Glutamatergic neuron (in vitro differentiated cells): ENCODE results near the gene FABP2. TPM values are rescaled to one million over a fixed set of nuclear protein-coding genes. Genes with fewer than 3 reads are reported as not detected.

ENCODE experiments used
- DNase-seq: peaks from one replicate; pipeline ENCODE4 v3.0.0; 2022
- H3K27ac Mint-ChIP-seq: one replicate; pipeline ENCODE4 v1.8.0; 2020; ENCODE audit warnings: mild to moderate bottlenecking, mixed read lengths, inconsistent platforms; ENCODE audit not compliant: unreplicated experiment
- H3K27me3 Mint-ChIP-seq: one replicate; pipeline ENCODE4 v1.8.0; 2020; ENCODE audit warnings: mild to moderate bottlenecking, moderate library complexity, mixed read lengths, inconsistent platforms; ENCODE audit not compliant: unreplicated experiment
- H3K36me3 Mint-ChIP-seq: one replicate; pipeline ENCODE4 v1.8.0; 2020; ENCODE audit warnings: mild to moderate bottlenecking, mixed read lengths, inconsistent platforms; ENCODE audit not compliant: unreplicated experiment
- H3K4me1 Mint-ChIP-seq: one replicate; pipeline ENCODE4 v1.8.0; 2020; ENCODE audit warnings: mild to moderate bottlenecking, low read depth, mixed read lengths, inconsistent platforms; ENCODE audit not compliant: unreplicated experiment
- H3K4me3 Mint-ChIP-seq: one replicate; pipeline ENCODE4 v1.8.0; 2020; ENCODE audit warnings: mild to moderate bottlenecking, mixed read lengths, inconsistent platforms; ENCODE audit not compliant: unreplicated experiment
- H3K9me3 Mint-ChIP-seq: one replicate; pipeline ENCODE4 v1.8.0; 2020; ENCODE audit warnings: mild to moderate bottlenecking, moderate library complexity, mixed read lengths, inconsistent platforms; ENCODE audit not compliant: unreplicated experiment
- total RNA-seq: library from RNA; stranded (reverse); fragmentation: NEBNext Ultra II Directional; extraction: Animal tissue kit (Norgen Biotek cat#: 25700); gene quantifications from one replicate; pipeline ENCODE4 v1.2.1, GENCODE V29; 2021; ENCODE audit not compliant: unreplicated experiment
- TF ChIP-seq, protein P1 (sequence below): fragments of 200-600 bp; sonication (generic); IDR thresholded peaks from one replicate; pipeline ENCODE4 v1.5.0; 2021; ENCODE audit not compliant: partially characterized antibody, unreplicated experiment

The FABP2 gene
- total RNA-seq, 1 donor from 2014 or later, result not detected

DNA sequence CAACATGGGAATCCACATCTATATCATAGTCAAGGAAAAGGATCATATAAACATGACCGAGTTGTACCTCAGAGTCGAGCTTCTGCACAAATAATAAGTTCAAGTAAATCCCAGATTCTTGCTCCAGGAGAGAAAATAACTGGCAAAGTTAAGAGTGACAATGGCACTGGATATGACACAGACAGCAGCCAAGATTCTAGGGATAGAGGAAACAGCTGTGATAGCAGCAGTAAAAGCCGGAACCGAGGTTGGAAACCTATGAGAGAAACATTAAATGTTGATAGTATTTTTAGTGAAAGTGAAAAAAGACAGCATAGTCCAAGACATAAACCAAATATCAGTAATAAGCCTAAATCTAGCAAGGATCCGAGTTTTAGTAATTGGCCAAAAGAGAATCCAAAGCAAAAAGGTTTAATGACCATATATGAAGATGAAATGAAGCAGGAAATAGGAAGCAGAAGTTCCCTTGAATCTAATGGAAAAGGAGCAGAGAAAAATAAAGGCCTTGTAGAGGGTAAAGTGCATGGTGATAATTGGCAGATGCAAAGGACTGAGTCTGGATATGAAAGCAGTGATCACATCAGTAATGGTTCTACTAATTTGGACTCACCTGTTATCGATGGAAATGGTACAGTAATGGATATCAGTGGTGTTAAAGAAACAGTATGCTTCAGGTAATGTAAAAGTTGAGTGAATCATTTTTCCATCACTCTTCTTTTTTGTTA lies 50.4 kb downstream of the FABP2 start:
- DNase-seq, result no peak
- TF ChIP-seq, protein P1, sequence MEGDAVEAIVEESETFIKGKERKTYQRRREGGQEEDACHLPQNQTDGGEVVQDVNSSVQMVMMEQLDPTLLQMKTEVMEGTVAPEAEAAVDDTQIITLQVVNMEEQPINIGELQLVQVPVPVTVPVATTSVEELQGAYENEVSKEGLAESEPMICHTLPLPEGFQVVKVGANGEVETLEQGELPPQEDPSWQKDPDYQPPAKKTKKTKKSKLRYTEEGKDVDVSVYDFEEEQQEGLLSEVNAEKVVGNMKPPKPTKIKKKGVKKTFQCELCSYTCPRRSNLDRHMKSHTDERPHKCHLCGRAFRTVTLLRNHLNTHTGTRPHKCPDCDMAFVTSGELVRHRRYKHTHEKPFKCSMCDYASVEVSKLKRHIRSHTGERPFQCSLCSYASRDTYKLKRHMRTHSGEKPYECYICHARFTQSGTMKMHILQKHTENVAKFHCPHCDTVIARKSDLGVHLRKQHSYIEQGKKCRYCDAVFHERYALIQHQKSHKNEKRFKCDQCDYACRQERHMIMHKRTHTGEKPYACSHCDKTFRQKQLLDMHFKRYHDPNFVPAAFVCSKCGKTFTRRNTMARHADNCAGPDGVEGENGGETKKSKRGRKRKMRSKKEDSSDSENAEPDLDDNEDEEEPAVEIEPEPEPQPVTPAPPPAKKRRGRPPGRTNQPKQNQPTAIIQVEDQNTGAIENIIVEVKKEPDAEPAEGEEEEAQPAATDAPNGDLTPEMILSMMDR, result no peak
- Mint-ChIP-seq H3K36me3 (no peaks in the 10 kb centered on the region), H3K27me3 (no peaks in the 10 kb centered on the region), H3K27ac (no peak overlapping the region), H3K4me3 (no peak overlapping the region), H3K4me1 (no peaks in the 10 kb centered on the region), H3K9me3 (peaks cover 2% of the 10 kb centered on the region)

DNA sequence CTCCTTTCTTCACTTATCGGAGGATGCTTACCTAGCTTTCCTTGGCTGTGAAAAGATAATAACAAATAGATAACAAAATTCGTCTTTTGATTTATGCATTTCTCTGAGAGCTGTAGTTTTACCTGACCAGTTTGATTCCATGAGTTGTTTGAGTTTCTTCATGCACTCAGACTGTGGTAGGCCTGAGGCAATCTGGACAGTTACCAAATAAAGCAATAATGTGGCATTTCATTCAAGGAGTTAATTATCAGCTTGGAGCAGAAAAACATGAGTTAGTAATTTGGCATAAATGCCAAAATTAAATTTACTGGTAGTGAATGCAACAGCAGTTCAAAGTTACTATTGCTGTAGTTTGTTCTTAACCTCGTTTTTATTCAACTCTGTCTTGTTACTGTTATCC lies 53.5 kb downstream of the FABP2 start:
- Mint-ChIP-seq H3K36me3 (no peaks in the 10 kb centered on the region), H3K4me1 (no peaks in the 10 kb centered on the region), H3K27ac (no peak overlapping the region), H3K4me3 (no peak overlapping the region), H3K27me3 (no peaks in the 10 kb centered on the region), H3K9me3 (peaks cover 2% of the 10 kb centered on the region)
- TF ChIP-seq, protein P1, result no peak
- no peak for DNase-seq

Other genes starting within 250 kb of the FABP2 start
- gene MYOZ2, start 186.3 kb downstream of the FABP2 start, total RNA-seq, result not detected
- 3.3 TPM for gene USP53, start 109.4 kb downstream of the FABP2 start, total RNA-seq